Panc1 (cell line): ENCODE results near the gene PRKCD. TPM values are rescaled to one million over a fixed set of nuclear protein-coding genes. Genes with fewer than 3 reads are reported as not detected.

ENCODE experiments used
- ATAC-seq: fragments of 200-7000 bp; cut with Tn5 transposase; 2 replicates; pipeline ENCODE4 v1.9.1; 2020; ENCODE audit warnings: mild to moderate bottlenecking, moderate library complexity
- BruUV-seq: library from RNA; stranded (reverse); fragments of 400-500 nt; replicated peaks from 2 replicates; lab custom pipeline; 2021; lab: Mats Ljungman, UMichigan
- CTCF ChIA-PET: fragments of 300-600 bp; sonication (Branson Sonifier 250); formaldehyde crosslinking; loops from one replicate; lab custom pipeline; 2022; ENCODE audit warnings: antibody characterized with exemption; lab: Charles Lee
- POLR2A ChIA-PET: fragments of 300-600 bp; sonication (Branson Sonifier 250); formaldehyde crosslinking; loops from one replicate; lab custom pipeline; 2022; ENCODE audit warnings: antibody characterized with exemption; lab: Charles Lee
- DNase-seq: peaks from one replicate; pipeline ENCODE4 v3.0.0-alpha.2; 2010; ENCODE audit warnings: low read depth, low spot score
- H3K27ac ChIP-seq: 2 replicates; pipeline ENCODE4 v1.5.1; 2011; ENCODE audit warnings: mild to moderate bottlenecking, low read length, inconsistent platforms
- H3K27me3 ChIP-seq: fragments of 200-500 bp; sonication (Bioruptor generic); 2 replicates; pipeline ENCODE4 v1.6.0; 2014; ENCODE audit warnings: low read length, inconsistent platforms; ENCODE audit not compliant: control insufficient read depth, insufficient read depth
- H3K36me3 ChIP-seq: fragments of 200-500 bp; sonication (Bioruptor generic); 2 replicates; pipeline ENCODE4 v1.5.1; 2014; ENCODE audit warnings: inconsistent platforms, mild to moderate bottlenecking, low read length, moderate library complexity; ENCODE audit not compliant: control insufficient read depth, insufficient read depth
- H3K4me1 ChIP-seq: 2 replicates; pipeline ENCODE4 v1.5.1; 2011; ENCODE audit warnings: inconsistent platforms, mild to moderate bottlenecking, low read length, moderate library complexity; ENCODE audit not compliant: control insufficient read depth, insufficient read depth
- H3K4me3 ChIP-seq, 2 experiments: 2 replicates each; pipeline ENCODE4 v1.5.1; 2011 to 2012; ENCODE audit warnings: low read depth in 2 of 2, low read length in 2 of 2, mild to moderate bottlenecking in 2 of 2, inconsistent platforms in 1 of 2, moderate library complexity in 1 of 2
- H3K9me3 ChIP-seq: fragments of 200-500 bp; sonication (Bioruptor generic); 2 replicates; pipeline ENCODE4 v1.5.1; 2014; ENCODE audit warnings: low read depth, mild to moderate bottlenecking, inconsistent platforms, low read length, moderate library complexity; ENCODE audit not compliant: control insufficient read depth, insufficient read depth
- CTCF ChIP-seq: fragments of 450-650 bp; IDR thresholded peaks from 2 replicates; pipeline ENCODE4 v1.5.1; 2017; ENCODE audit warnings: mild to moderate bottlenecking
- POLR2AphosphoS5 ChIP-seq: IDR thresholded peaks from 2 replicates; pipeline ENCODE4 v1.6.1; 2012; ENCODE audit warnings: mild to moderate bottlenecking, low read depth, low read length, moderate library complexity
- REST ChIP-seq, 2 experiments: IDR thresholded peaks; 2 replicates each; pipeline ENCODE4 v1.6.1; 2011 to 2012; ENCODE audit warnings: low read depth in 2 of 2, control low read depth in 1 of 2, low read length in 1 of 2, mild to moderate bottlenecking in 1 of 2, moderate library complexity in 1 of 2; ENCODE audit not compliant: insufficient read depth in 1 of 2
- SIN3A ChIP-seq: IDR thresholded peaks from 2 replicates; pipeline ENCODE4 v1.6.1; 2012; ENCODE audit warnings: low read depth, mild to moderate bottlenecking, low read length, moderate library complexity, borderline replicate concordance; ENCODE audit not compliant: insufficient read depth
- TCF7L2 ChIP-seq: IDR thresholded peaks from 2 replicates; pipeline ENCODE4 v1.6.1; 2011; ENCODE audit warnings: mild to moderate bottlenecking, low read depth, low read length, inconsistent platforms
- in situ Hi-C: cut with HindIII; loops from 2 replicates; pipeline ENCODE4 v1.10.0; 2016; ENCODE audit warnings: low sequenced_read_pairs, low pct_unique_long_range_greater_than_20kb
- intact Hi-C: fragments of 100-400 bp; cut with micrococcal nuclease; formaldehyde crosslinking; loops from one replicate; pipeline ENCODE4 v1.10.0; 2022; ENCODE audit not compliant: unreplicated experiment
- total RNA-seq: library from RNA; stranded (reverse); gene quantifications from one replicate; pipeline ENCODE4 v1.2.1, GENCODE V29; 2021; ENCODE audit not compliant: unreplicated experiment

PRKCD gene
- total RNA-seq, 1 experiment from 2014 or later: 14.0 TPM

DNA sequence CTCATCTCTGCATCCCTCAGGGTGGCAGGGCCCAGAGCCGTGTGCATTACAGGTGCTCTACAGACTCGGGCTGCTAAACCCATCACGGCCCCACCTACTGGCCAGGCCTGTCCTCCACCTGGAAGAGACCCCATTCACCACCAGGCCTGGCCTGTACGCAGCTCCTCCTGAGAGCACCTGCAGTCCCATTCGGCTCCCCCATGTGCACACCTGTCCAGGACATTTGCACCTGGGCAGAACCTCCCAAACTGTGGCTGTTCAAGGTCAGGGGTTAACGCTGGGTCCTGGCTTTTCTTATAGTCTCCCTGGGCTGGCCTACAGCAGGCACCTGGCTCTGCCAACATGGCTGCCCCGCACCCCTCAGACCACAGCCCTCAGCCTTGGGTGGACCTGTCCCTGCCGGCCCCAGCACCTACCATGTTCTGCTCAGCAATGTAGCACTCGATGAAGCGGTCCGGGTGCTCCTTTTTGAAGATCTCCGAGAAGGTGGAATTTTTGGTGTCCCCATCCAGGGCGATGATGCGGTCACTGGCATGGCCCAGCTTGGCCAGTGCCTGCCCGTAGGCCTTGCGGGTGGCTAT lies 69.1 kb downstream of the PRKCD start:
- Histone ChIP-seq H3K27me3 (no peaks in the 10 kb centered on the region), H3K9me3 (no peaks in the 10 kb centered on the region), H3K36me3 (peaks cover 12% of the 10 kb centered on the region), H3K4me1 (no peaks in the 10 kb centered on the region), H3K27ac (no peak overlapping the region), H3K4me3 (no peak overlapping the region)
- intact Hi-C loops (no loop called here), in situ Hi-C loops (no loop called here)
- ChIA-PET POLR2A (no interaction called here), CTCF (no interaction called here)
- no peak for DNase-seq
- TF ChIP-seq CTCF (no peak; the same call in 1 of the 2 replicates), SIN3A (no peak), POLR2AphosphoS5 (no peak), TCF7L2 (no peak), REST (IDR thresholded peaks at IDR 0.05; ENCODE audit: insufficient read depth in 1 of 2, low read depth in 2 of 2, low read length in 1 of 2) (no peak)
- no peak for ATAC-seq
- BruUV-seq: no TSS peak

DNA sequence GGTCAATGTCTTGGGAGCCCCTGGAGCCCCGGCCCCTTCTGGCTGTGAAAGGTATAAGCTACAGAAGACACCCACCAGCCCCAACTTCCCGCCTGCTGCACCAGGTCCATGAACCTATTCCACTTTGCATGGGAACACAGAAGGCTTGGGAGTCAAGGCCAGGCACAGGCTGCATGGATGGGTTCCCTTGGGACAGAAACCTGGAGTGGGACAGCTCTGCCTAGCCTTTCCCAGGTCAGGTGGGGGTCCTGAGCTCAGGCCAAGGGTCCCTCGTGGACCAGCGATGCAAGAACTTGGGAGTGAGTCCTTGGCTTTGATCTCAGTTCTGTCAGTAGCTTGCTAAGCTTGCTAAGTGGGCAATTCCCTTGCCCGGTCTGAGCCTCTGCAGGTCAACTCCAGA lies 69.8 kb downstream of the PRKCD start:
- no TSS peak for BruUV-seq
- H3K27ac ChIP-seq: no peak overlapping the region
- ChIA-PET CTCF (no interaction called here), POLR2A (no interaction called here)
- no peak for ATAC-seq
- no peak for DNase-seq
- no peaks in the 10 kb centered on the region for H3K27me3 ChIP-seq
- no peaks in the 10 kb centered on the region for H3K9me3 ChIP-seq
- TF ChIP-seq SIN3A: no peak
- no peak for TF ChIP-seq REST (IDR thresholded peaks at IDR 0.05; ENCODE audit: insufficient read depth in 1 of 2, low read depth in 2 of 2, low read length in 1 of 2)
- no peak for TF ChIP-seq TCF7L2
- TF ChIP-seq CTCF: no peak
- no peak for TF ChIP-seq POLR2AphosphoS5
- no peaks in the 10 kb centered on the region for H3K4me1 ChIP-seq
- in situ Hi-C loops: no loop called here
- intact Hi-C loops: no loop called here
- H3K36me3 ChIP-seq: peaks cover 9% of the 10 kb centered on the region
- no peak overlapping the region for H3K4me3 ChIP-seq
